ENCODE data around the gene UBE2D2. TPM values are rescaled to one million over a fixed set of nuclear protein-coding genes. Genes with fewer than 3 reads are reported as not detected.

Gene UBE2D2
- total RNA-seq, 2 experiments from 2014 or later, result 145 to 239 TPM

- H3K9me2 ChIP-seq (ENCODE audit: insufficient read depth, low read length), result no peaks in the 10 kb centered on the region
- ChIA-PET POLR2A (no interaction called here), CTCF (ENCODE audit: unreplicated experiment) (interaction anchor here (0.6 kb wide), 1 partner anchor 8 kb away, joined by 4 read pairs; the partner anchor contains the start of gene CXXC5)
- BruUV-seq (replicated peaks), result no TSS peak
- H3K4me1 ChIP-seq (ENCODE audit: insufficient read depth, low read length, poor library complexity, severe bottlenecking), result peaks cover 58% of the 10 kb centered on the region
- no peak overlapping the region for H2AFZ ChIP-seq (ENCODE audit: low read length)
- no peak for DNase-seq (ENCODE audit: low spot score)
- H4K20me1 ChIP-seq (ENCODE audit: insufficient read depth, low read length), result peaks cover 5% of the 10 kb centered on the region; the same call in 1 of the 2 replicates
- H3K79me2 ChIP-seq (ENCODE audit: insufficient read depth, low read depth, low read length), result peaks cover 4% of the 10 kb centered on the region; the same call in 1 of the 2 replicates
- H3K9me3 ChIP-seq (ENCODE audit: low read length), result no peaks in the 10 kb centered on the region
- no peak for TF ChIP-seq EZH2phosphoT487 (IDR thresholded peaks at IDR 0.05; ENCODE audit: borderline replicate concordance, low read depth, low read length)
- TF ChIP-seq CTCF (conservative IDR thresholded peaks at IDR 0.05; ENCODE audit: low read length), result no peak
- no peaks in the 10 kb centered on the region for H3K36me3 ChIP-seq (ENCODE audit: insufficient read depth, low read length)
- no peak overlapping the region for H3K4me3 ChIP-seq (ENCODE audit: low read depth, low read length, poor library complexity, severe bottlenecking)
- intact Hi-C loops (cut with micrococcal nuclease; ENCODE audit: unreplicated experiment), result loop anchor here (5.0 kb wide), 1 partner anchor 108 kb away; no protein-coding TSS in a partner anchor
- H3K4me2 ChIP-seq (ENCODE audit: low read length), result peak overlapping the region; percentile 95; the same call in 1 of the 2 replicates
- H3K27ac ChIP-seq (ENCODE audit: low read depth, low read length, poor library complexity, severe bottlenecking), result no peak overlapping the region
These were observed 78.7 kb downstream of the UBE2D2 start for GRCh38 chr5:139639619-139640380.

- Histone ChIP-seq H4K20me1 (ENCODE audit: insufficient read depth, low read length) (peaks cover 5% of the 10 kb centered on the region; the same call in 1 of the 2 replicates), H3K9me3 (ENCODE audit: low read length) (no peaks in the 10 kb centered on the region), H3K4me2 (ENCODE audit: low read length) (no peak overlapping the region), H3K27ac (ENCODE audit: low read depth, low read length, poor library complexity, severe bottlenecking) (no peak overlapping the region), H2AFZ (ENCODE audit: low read length) (no peak overlapping the region), H3K79me2 (ENCODE audit: insufficient read depth, low read depth, low read length) (peaks cover 4% of the 10 kb centered on the region; the same call in 1 of the 2 replicates), H3K4me1 (ENCODE audit: insufficient read depth, low read length, poor library complexity, severe bottlenecking) (peaks cover 56% of the 10 kb centered on the region), H3K36me3 (ENCODE audit: insufficient read depth, low read length) (no peaks in the 10 kb centered on the region), H3K9me2 (ENCODE audit: insufficient read depth, low read length) (no peaks in the 10 kb centered on the region), H3K4me3 (ENCODE audit: low read depth, low read length, poor library complexity, severe bottlenecking) (no peak overlapping the region)
- intact Hi-C loops (cut with micrococcal nuclease; ENCODE audit: unreplicated experiment), result no loop called here
- ChIA-PET CTCF (ENCODE audit: unreplicated experiment) (no interaction called here), POLR2A (no interaction called here)
- no TSS peak for BruUV-seq (replicated peaks)
- TF ChIP-seq CTCF (conservative IDR thresholded peaks at IDR 0.05; ENCODE audit: low read length) (no peak), EZH2phosphoT487 (IDR thresholded peaks at IDR 0.05; ENCODE audit: borderline replicate concordance, low read depth, low read length) (no peak)
- no peak for DNase-seq (ENCODE audit: low spot score)
These were observed 79.4 kb downstream of the UBE2D2 start for GRCh38 chr5:139640421-139641115.
